HuH-7.5 (cell line): Measurements from ENCODE around the gene CTXND1.

ENCODE experiments used
- DNase-seq: peaks from one replicate; pipeline ENCODE4 v3.0.0; 2011; ENCODE audit warnings: low spot score

The CTXND1 gene

DNA sequence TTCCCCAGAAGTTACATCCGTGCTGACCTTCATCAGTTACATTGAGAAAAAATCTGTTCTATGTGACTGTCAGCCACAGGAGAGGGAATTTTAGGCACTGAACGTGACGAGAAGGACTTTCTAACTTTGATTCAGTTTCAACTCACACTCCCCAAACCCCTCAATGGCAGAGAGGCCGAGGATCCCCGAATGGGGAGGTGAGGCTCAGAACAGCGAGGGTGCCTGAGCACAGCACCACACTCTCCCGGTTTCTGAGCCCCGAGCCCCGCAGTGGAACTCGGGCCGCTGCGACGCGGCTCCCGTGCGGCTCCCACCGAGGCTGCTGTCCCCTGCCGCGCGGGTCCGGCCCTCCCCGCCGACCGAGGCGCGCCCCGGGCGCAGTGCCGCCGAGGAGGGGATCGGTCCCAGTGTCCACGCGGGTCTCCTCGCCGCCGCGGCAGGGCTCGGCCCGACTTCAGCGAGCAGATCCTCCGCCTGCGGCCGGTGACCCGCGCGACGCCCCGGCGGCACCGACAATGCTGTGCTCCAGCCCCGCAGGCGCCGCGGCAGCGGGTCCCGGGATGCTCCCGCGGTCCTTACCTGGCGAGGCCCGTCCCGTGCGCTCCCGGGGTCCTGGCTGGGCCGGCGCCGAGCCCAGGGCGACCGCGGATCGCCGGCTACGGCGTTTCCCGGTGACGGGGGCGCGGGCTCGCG lies 439 bp downstream of the CTXND1 start:
- DNase-seq, result peak; percentile 58

GRCh38 chr15:80250614-80251427 lies 1.2 kb downstream of the CTXND1 start:
- DNase-seq, result peak; percentile 60

- DNase-seq, result peak; percentile 61
These were observed 2.0 kb downstream of the CTXND1 start for GRCh38 chr15:80249973-80250372.

GRCh38 chr15:80247320-80247719 lies 4.7 kb downstream of the CTXND1 start:
- DNase-seq, result no peak

DNA sequence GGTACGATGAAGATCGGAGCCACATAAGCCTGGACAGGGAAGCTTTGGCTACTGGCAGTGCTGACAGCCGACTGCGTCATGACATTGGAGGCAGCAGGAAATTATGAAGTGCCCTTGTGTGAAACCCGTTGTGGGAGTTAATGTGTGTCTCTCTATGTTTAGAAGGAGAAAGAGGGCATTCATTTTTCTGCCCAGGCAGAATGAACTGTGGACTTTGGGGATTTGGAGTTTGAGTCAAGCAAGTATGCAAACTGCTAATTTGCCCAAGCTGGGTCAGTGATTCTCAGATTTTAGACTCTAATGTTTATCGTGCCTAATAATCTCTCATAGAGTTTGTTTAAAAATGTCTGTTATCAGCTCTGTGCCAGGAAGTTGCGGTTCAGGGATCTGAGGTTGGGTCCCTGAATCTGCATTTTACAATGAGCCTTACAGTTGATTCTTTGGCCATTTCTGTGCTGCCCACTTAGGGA lies 5.6 kb downstream of the CTXND1 start:
- no peak for DNase-seq

DNA sequence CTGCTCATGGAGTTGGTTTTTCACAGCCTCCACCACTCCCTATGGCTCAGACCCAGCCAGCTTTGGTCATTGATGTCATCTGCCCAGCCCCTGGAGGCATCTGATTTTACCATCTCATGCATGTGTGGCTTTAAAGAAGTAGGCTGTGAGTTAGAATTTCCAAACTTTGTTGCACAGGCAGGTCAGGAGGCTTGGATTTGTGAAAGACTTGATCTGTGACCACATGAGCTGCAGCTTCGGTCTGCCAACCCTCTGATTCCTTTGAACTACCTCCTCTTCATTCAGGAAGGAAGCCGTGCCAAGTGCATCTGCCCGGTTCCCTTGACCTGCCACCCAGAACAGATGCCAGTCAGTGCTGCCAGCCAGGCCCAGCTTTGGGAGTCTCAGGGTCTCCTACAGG lies 9.2 kb downstream of the CTXND1 start:
- DNase-seq, result no peak

DNA sequence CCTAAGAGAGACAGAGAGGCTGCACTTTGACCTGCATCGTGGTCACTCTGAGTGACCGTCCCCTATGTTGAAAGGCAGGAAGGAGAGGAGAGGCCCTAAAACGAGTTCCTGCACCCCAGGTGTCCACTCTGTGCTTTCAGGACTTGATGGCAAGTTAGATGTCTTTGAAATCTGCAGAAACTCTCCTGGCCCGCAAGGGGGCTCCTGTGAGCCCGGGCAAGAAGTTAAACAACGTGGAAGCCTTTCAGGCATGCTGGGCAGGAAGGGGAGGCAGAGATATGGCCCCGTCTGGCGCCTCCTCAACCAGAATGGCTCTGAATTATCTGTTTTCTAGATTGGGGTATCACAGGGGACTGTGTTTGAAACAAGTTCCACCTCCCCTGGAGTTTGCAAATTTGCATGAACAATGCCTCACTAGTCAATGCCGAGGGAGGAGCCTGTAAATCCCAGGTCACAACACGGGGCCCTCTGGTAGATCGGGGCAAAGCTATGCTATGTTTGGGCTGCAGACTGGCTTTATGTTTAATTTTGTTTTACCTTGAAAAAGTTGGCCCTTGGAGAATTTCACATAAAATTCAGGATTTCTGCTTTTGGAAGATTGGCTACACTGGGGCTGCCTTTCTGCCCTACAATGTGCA lies 9.8 kb downstream of the CTXND1 start:
- peak; percentile 63 for DNase-seq

GRCh38 chr15:80241508-80241907 lies 10.5 kb downstream of the CTXND1 start:
- no peak for DNase-seq

- DNase-seq, result no peak
These were observed 11.7 kb downstream of the CTXND1 start for GRCh38 chr15:80240276-80240675.

DNA sequence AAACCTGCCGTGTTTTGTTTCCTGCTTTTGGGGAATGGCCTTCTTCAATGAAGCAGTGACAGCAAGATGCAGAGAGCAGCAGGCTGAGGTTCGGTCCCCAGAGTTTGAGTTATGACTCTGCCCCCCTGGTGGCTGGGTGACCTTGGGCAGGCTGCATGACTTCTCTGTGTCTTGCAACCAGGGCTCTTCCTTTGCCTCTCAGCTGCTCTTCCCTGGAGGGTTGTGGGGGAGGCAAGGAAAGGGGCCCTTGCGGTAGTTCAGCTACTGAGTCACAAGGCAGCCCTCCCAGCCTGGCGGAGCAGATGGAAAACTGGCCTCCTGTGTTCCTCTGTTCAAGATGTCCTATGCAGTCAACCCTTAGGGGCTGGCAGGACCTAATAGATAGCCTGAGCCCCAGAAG lies 17.1 kb downstream of the CTXND1 start:
- DNase-seq, result no peak

DNA sequence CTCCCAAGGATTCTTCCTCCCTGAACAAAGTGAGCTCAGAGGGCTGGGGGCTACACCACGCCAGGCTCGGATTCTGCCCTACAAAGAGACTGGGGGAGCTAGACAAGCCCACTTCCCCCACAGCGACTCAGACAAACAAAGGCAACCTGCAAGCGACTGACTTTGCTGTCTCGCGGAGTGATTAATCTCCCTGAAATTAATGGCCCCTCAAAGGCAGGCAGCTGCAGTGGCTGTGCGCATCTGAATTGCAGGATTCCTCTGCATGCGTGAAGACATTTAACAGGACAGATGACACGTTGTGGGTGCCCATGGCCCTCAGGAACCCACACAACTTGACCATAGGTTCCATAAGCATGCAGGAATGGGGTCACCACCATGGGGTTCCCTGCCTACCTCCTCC lies 18.4 kb downstream of the CTXND1 start:
- DNase-seq, result no peak

DNA sequence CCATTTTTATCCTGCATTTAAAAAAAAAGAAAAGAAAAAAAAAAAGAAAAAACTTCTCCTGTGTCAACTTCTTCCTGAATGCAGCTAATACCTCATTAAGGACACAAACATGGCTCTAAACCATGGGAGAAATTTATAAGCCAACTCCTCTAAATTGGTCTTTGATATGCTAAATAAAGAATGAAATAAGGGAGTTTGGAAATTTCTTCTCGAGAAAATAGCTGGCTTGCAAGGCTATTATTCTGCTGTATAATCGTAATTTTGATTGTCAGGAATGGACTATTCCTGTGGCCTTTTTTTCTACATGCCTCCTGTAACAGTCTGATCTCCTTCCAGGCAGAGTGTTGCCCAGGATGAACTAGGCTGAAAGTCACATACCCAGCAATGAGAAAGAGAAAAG lies 20.6 kb downstream of the CTXND1 start:
- DNase-seq, result no peak

- DNase-seq, result no peak
These were observed 22.9 kb downstream of the CTXND1 start for GRCh38 chr15:80228959-80229610.

DNA sequence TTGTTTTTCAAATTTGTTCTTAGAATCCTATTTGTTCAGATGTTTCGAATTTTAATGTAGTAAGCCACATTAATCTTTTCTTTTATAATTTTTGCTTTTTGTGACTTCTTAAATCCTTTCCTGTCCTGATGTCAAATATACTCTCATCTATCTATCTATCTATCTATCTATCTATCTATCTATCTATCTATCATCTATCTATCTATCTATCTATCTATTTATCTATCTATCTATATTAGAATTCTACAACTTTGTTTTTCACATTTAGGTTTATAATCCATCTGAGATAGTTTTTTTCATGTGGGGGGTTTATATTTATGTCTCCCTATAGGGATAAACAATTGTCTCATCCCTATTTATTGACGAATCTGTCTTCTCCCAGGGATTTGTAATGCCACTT lies 32.1 kb downstream of the CTXND1 start:
- DNase-seq, result no peak

DNA sequence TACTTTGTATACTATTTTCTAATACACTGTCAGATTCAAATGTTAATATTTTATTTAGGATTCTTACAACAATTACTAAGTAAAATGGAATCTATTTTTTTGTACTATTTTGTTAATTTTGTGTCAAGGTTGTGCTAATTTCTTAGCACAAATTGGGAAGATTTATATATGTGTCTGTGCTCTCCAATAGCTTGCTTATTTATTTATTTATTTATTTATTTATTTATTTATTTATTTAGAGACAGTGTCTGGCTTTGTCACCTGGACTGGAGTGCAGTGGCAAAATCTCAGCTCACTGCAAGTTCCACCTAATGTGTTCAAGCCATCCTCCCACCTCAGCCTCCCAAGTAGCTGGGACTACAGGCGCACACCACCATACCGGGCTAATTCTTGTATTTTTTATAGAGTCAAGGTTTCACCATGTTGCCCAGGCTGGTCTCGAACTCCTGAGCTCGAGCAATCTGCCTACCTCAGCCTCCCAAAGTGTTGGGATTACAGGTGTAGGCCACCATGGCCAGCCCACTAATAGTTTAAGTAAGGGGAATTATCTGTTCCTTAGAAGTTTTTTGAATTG lies 34.6 kb downstream of the CTXND1 start:
- no peak for DNase-seq

DNA sequence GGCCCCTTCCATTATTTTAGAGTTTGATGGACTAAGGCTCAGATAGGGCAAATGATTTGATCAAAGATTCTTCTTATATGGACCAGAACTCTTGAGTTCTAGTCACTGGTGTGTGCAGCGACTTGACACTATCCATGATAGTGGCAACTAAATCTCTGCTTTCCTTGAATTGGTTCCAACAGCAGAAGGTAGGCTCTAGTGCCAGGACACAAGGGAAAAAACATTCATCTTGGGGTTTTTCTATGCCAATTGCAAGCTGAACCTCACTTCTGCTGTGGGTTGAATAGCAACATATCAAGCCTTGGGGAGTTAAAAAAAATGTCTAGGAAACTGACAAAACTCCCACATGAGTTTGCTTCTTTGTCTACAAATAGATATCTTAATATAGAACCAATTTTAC lies 35.1 kb downstream of the CTXND1 start:
- DNase-seq, result no peak

DNA sequence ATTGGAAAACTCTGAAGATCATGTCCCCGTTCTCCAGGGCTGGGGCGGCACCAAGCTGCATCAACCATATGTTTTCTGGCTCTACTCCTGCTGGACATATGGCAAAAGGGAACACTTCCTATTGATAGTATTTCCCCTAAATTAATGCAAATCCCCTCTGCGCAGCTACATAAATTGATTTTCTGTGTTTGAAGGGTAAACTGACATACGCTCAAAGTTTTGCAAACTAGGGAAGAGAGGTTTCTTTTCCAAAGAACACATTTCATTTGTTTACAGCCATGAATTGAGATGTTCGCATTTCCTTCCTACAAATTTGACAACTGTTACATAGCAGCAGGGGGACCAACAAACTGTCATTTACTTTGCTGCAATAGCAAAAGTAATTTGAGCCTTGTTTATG lies 35.9 kb downstream of the CTXND1 start:
- no peak for DNase-seq

GRCh38 chr15:80214910-80215309 lies 37.1 kb downstream of the CTXND1 start:
- no peak for DNase-seq

- DNase-seq, result no peak
These were observed 40.0 kb downstream of the CTXND1 start for GRCh38 chr15:80211976-80212375.

GRCh38 chr15:80210611-80211573 lies 41.1 kb downstream of the CTXND1 start:
- DNase-seq, result no peak
